Measurements from ENCODE around the gene SMIM11. TPM values are rescaled to one million over a fixed set of nuclear protein-coding genes. Genes with fewer than 3 reads are reported as not detected.
"Not testable (repeated sequence)": the region's sequence is repeated elsewhere in the genome, so short reads cannot be mapped to it uniquely, and the experiment has no call there.

SMIM11 gene
- total RNA-seq, 4 donors from 2014 or later, result 6.1 to 16.2 (median 8.0) TPM

GRCh38 chr21:34367320-34367935 lies 7.9 kb upstream of the SMIM11 start:
- H3K27ac ChIP-seq, result no peak overlapping the region

GRCh38 chr21:34369741-34370140 lies 5.6 kb upstream of the SMIM11 start:
- Histone ChIP-seq H3K4me1 (no peaks in the 10 kb centered on the region), H3K27ac (no peak overlapping the region), H3K36me3 (no peaks in the 10 kb centered on the region), H3K4me3 (no peak overlapping the region), H3K9me3 (no peaks in the 10 kb centered on the region), H3K27me3 (no peaks in the 10 kb centered on the region)
- ATAC-seq, result no peak
- 40 to 88% methylated on average over 1 of the region's 1 CpG for WGBS, 2 donors (ENCODE audit: low coverage in 1 of 2)
- TF ChIP-seq POLR2AphosphoS5 (IDR thresholded peaks at IDR 0.05) (no peak), POLR2A (IDR thresholded peaks at IDR 0.05) (no peak), EP300 (IDR thresholded peaks at IDR 0.05) (no peak), CTCF (IDR thresholded peaks at IDR 0.05) (no peak)

More at GRCh38 chr21:34367320-34367935, 7.9 kb upstream of the SMIM11 start:
- 60 to 65% methylated on average over 3 of the region's 3 CpGs for WGBS, 2 donors (ENCODE audit: low coverage in 1 of 2)
- Histone ChIP-seq H3K4me1 (no peaks in the 10 kb centered on the region), H3K27me3 (no peaks in the 10 kb centered on the region), H3K9me3 (no peaks in the 10 kb centered on the region), H3K36me3 (no peaks in the 10 kb centered on the region), H3K4me3 (no peak overlapping the region)
- TF ChIP-seq POLR2AphosphoS5 (IDR thresholded peaks at IDR 0.05) (no peak), CTCF (IDR thresholded peaks at IDR 0.05) (peak; percentile 49 to 72 (median 52))
- ATAC-seq, result no peak

GRCh38 chr21:34372321-34372720 lies 3.0 kb upstream of the SMIM11 start:
- Histone ChIP-seq H3K4me3 (no peak overlapping the region), H3K9me3 (no peaks in the 10 kb centered on the region), H3K4me1 (no peaks in the 10 kb centered on the region), H3K27me3 (no peaks in the 10 kb centered on the region), H3K27ac (no peak overlapping the region), H3K36me3 (no peaks in the 10 kb centered on the region)
- TF ChIP-seq CTCF (IDR thresholded peaks at IDR 0.05), result no peak
- WGBS, 2 donors (ENCODE audit: low coverage in 1 of 2), result 84 to 87% methylated on average over 3 to 5 of the region's 5 CpGs
- ATAC-seq, result no peak

- ATAC-seq, H3K27me3 ChIP-seq, H3K4me1 ChIP-seq, H3K9me3 ChIP-seq, H3K27ac ChIP-seq, H3K36me3 ChIP-seq, H3K4me3 ChIP-seq: not testable (repeated sequence)
- WGBS, 2 donors (ENCODE audit: low coverage in 1 of 2), result no CpG with 5 or more reads among the region's 8 CpGs
Observed at GRCh38 chr21:34374462-34374861, 845 bp upstream of the SMIM11 start.

GRCh38 chr21:34375619-34375972 lies 289 bp downstream of the SMIM11 start:
- not testable (repeated sequence) for H3K9me3 ChIP-seq, H3K36me3 ChIP-seq, H3K27ac ChIP-seq, H3K27me3 ChIP-seq, H3K4me3 ChIP-seq, H3K4me1 ChIP-seq
- WGBS, 2 donors (ENCODE audit: low coverage in 1 of 2), result no CpG with 5 or more reads among the region's 33 CpGs
- ATAC-seq, result peak; percentile 73

GRCh38 chr21:34383138-34383537 lies 7.8 kb downstream of the SMIM11 start:
- no CpG with 5 or more reads among the region's 2 CpGs for WGBS, 2 donors (ENCODE audit: low coverage in 1 of 2)
- not testable (repeated sequence) for H3K9me3 ChIP-seq

GRCh38 chr21:34383724-34384415 lies 8.6 kb downstream of the SMIM11 start:
- H3K27ac ChIP-seq, H3K4me3 ChIP-seq, H3K27me3 ChIP-seq, H3K9me3 ChIP-seq, H3K4me1 ChIP-seq, ATAC-seq, H3K36me3 ChIP-seq: not testable (repeated sequence)
- WGBS, 2 donors (ENCODE audit: low coverage in 1 of 2), result no CpG with 5 or more reads among the region's 14 CpGs

More at GRCh38 chr21:34383138-34383537, 7.8 kb downstream of the SMIM11 start:
- not testable (repeated sequence) for H3K4me3 ChIP-seq, H3K4me1 ChIP-seq, H3K27me3 ChIP-seq, H3K27ac ChIP-seq, H3K36me3 ChIP-seq, ATAC-seq

GRCh38 chr21:34400522-34400921 lies 25.2 kb downstream of the SMIM11 start:
- H3K36me3 ChIP-seq, H3K27ac ChIP-seq, H3K4me3 ChIP-seq, ATAC-seq, H3K27me3 ChIP-seq, H3K4me1 ChIP-seq, H3K9me3 ChIP-seq: not testable (repeated sequence)
- no CpG with 5 or more reads among the region's 5 CpGs for WGBS, 2 donors (ENCODE audit: low coverage in 1 of 2)

- H3K4me1 ChIP-seq, H3K27me3 ChIP-seq, ATAC-seq, H3K4me3 ChIP-seq, H3K9me3 ChIP-seq, H3K36me3 ChIP-seq, H3K27ac ChIP-seq: not testable (repeated sequence)
- no CpG with 5 or more reads among the region's 5 CpGs for whole genome bisulfite sequencing, 2 donors (ENCODE audit: low coverage in 1 of 2)
Observed at GRCh38 chr21:34404742-34405141, 29.4 kb downstream of the SMIM11 start.

- not testable (repeated sequence) for H3K27me3 ChIP-seq, H3K36me3 ChIP-seq, H3K9me3 ChIP-seq, ATAC-seq, H3K27ac ChIP-seq, H3K4me1 ChIP-seq, H3K4me3 ChIP-seq
- WGBS, 2 donors (ENCODE audit: low coverage in 1 of 2), result no CpG with 5 or more reads among the region's 2 CpGs
Observed at GRCh38 chr21:34405686-34406085, 30.4 kb downstream of the SMIM11 start.

Data from gastroesophageal sphincter (tissue), 4 donors.